Measurements from ENCODE around the gene SLC20A1.
"Not testable (repeated sequence)": the region's sequence is repeated elsewhere in the genome, so short reads cannot be mapped to it uniquely, and the experiment has no call there.

The SLC20A1 gene

GRCh38 chr2:112646791-112647689, 1.3 kb downstream of the SLC20A1 start:
- no peak for DNase-seq (ENCODE audit: low spot score)

GRCh38 chr2:112648081-112648480, 2.3 kb downstream of the SLC20A1 start:
- peak; percentile 43 for DNase-seq (ENCODE audit: low spot score)

- DNase-seq (ENCODE audit: low spot score), result no peak
Measured at GRCh38 chr2:112656679-112657078, 10.9 kb downstream of the SLC20A1 start.

GRCh38 chr2:112658301-112658700, 12.6 kb downstream of the SLC20A1 start:
- DNase-seq (ENCODE audit: low spot score), result no peak

GRCh38 chr2:112658839-112659667, 13.3 kb downstream of the SLC20A1 start:
- DNase-seq (ENCODE audit: low spot score), result no peak

- DNase-seq (ENCODE audit: low spot score), result no peak
Measured at GRCh38 chr2:112660138-112660537, 14.4 kb downstream of the SLC20A1 start.

- DNase-seq (ENCODE audit: low spot score), result no peak
Measured at GRCh38 chr2:112661656-112662305, 16.0 kb downstream of the SLC20A1 start.

GRCh38 chr2:112662704-112663103, 17.0 kb downstream of the SLC20A1 start:
- DNase-seq (ENCODE audit: low spot score), result no peak

- DNase-seq (ENCODE audit: low spot score), result no peak
Measured at GRCh38 chr2:112664689-112665088, 18.9 kb downstream of the SLC20A1 start.

- no peak for DNase-seq (ENCODE audit: low spot score)
Measured at GRCh38 chr2:112665113-112665780, 19.5 kb downstream of the SLC20A1 start.

GRCh38 chr2:112666761-112667122, 21.0 kb downstream of the SLC20A1 start:
- no peak for DNase-seq (ENCODE audit: low spot score)

- not testable (repeated sequence) for DNase-seq (ENCODE audit: low spot score)
Measured at GRCh38 chr2:112667540-112667939, 21.8 kb downstream of the SLC20A1 start.

GRCh38 chr2:112669667-112670066, 23.9 kb downstream of the SLC20A1 start:
- no peak for DNase-seq (ENCODE audit: low spot score)

GRCh38 chr2:112670252-112671022, 24.7 kb downstream of the SLC20A1 start:
- DNase-seq (ENCODE audit: low spot score), result no peak

GRCh38 chr2:112671801-112672200, 26.1 kb downstream of the SLC20A1 start:
- DNase-seq (ENCODE audit: low spot score), result no peak

- no peak for DNase-seq (ENCODE audit: low spot score)
Measured at GRCh38 chr2:112673008-112673407, 27.3 kb downstream of the SLC20A1 start.

- DNase-seq (ENCODE audit: low spot score), result no peak
Measured at GRCh38 chr2:112674229-112674628, 28.5 kb downstream of the SLC20A1 start.

GRCh38 chr2:112679484-112679883, 33.7 kb downstream of the SLC20A1 start:
- DNase-seq (ENCODE audit: low spot score), result no peak

GRCh38 chr2:112680666-112681101, 34.9 kb downstream of the SLC20A1 start:
- no peak for DNase-seq (ENCODE audit: low spot score)

GRCh38 chr2:112682101-112682500, 36.4 kb downstream of the SLC20A1 start:
- DNase-seq (ENCODE audit: low spot score), result no peak

Measured in CD4-positive, alpha-beta T cell treated with Interleukin-15 for 4 hours (primary cell).